Common myeloid progenitor, CD34-positive (primary cell): Measurements from ENCODE around the gene SPEF2.
"Not testable (repeated sequence)": the region's sequence is repeated elsewhere in the genome, so short reads cannot be mapped to it uniquely, and the experiment has no call there.

ENCODE experiments used
- CTCF ChIA-PET: fragments of 350-600 bp; sonication (Branson Sonifier 250); formaldehyde crosslinking; loops from one replicate; lab custom pipeline; 2021; ENCODE audit warnings: antibody characterized with exemption; lab: Charles Lee
- POLR2A ChIA-PET: fragments of 350-600 bp; sonication (Branson Sonifier 250); formaldehyde crosslinking; loops from one replicate; lab custom pipeline; 2021; ENCODE audit warnings: antibody characterized with exemption; lab: Charles Lee
- DNase-seq, 3 donors: peaks; one replicate each; pipeline versions ENCODE4 v3.0.0 to v3.0.0-alpha.2; 2013
- H3K27ac ChIP-seq, 2 experiments: 1 replicate in 1 of 2; 2 replicates in 1 of 2; pipeline ENCODE4 v1.7.0; 2013; ENCODE audit warnings: inconsistent platforms in 2 of 2, low read length in 2 of 2, mild to moderate bottlenecking in 2 of 2, low read depth in 1 of 2, moderate library complexity in 1 of 2; ENCODE audit not compliant: severe bottlenecking in 2 of 2, insufficient read depth in 1 of 2, poor library complexity in 1 of 2
- H3K27me3 ChIP-seq, 5 experiments: replicated peaks in 2 of 5; 1 replicate in 3 of 5; 2 replicates in 2 of 5; pipeline versions ENCODE4 v1.6.1 to v1.7.0; 2013; ENCODE audit warnings: low read length in 4 of 5, mild to moderate bottlenecking in 2 of 5, moderate library complexity in 2 of 5, inconsistent platforms in 1 of 5; ENCODE audit not compliant: insufficient read depth in 5 of 5, control insufficient read depth in 4 of 5
- H3K36me3 ChIP-seq, 4 experiments: 1 replicate in 2 of 4; 2 replicates in 2 of 4; pipeline versions ENCODE4 v1.6.1 to v1.7.0; 2013; ENCODE audit warnings: low read length in 3 of 4, control low read depth in 1 of 4, mild to moderate bottlenecking in 1 of 4; ENCODE audit not compliant: control insufficient read depth in 4 of 4, insufficient read depth in 4 of 4
- H3K4me1 ChIP-seq, 4 experiments: 1 replicate in 3 of 4; 2 replicates in 1 of 4; pipeline versions ENCODE4 v1.6.1 to v1.7.1; 2013; ENCODE audit warnings: low read length in 3 of 4, mild to moderate bottlenecking in 3 of 4, control low read depth in 1 of 4, inconsistent platforms in 1 of 4, moderate library complexity in 1 of 4; ENCODE audit not compliant: control insufficient read depth in 4 of 4, insufficient read depth in 4 of 4; ENCODE audit errors: control extremely low read depth in 1 of 4
- H3K4me3 ChIP-seq, 7 experiments: 1 replicate in 4 of 7; 2 replicates in 3 of 7; pipeline versions ENCODE4 v1.5.1 to v1.7.0; 2013; ENCODE audit warnings: mild to moderate bottlenecking in 7 of 7, low read length in 6 of 7, moderate library complexity in 6 of 7, inconsistent platforms in 2 of 7, low read depth in 2 of 7, control low read depth in 1 of 7; ENCODE audit not compliant: insufficient read depth in 4 of 7, control insufficient read depth in 1 of 7; ENCODE audit errors: extremely low read depth in 1 of 7
- H3K9me3 ChIP-seq, 5 experiments: 1 replicate in 4 of 5; 2 replicates in 1 of 5; pipeline versions ENCODE4 v1.6.1 to v1.7.1; 2013; ENCODE audit warnings: low read length in 4 of 5, mild to moderate bottlenecking in 2 of 5, inconsistent platforms in 1 of 5, low read depth in 1 of 5, moderate library complexity in 1 of 5; ENCODE audit not compliant: control insufficient read depth in 4 of 5, insufficient read depth in 2 of 5; ENCODE audit errors: control extremely low read depth in 1 of 5
- WGBS: methylation state at CpG from one replicate; pipeline ENCODE4 v1.1.5; 2013; ENCODE audit not compliant: insufficient coverage; 5-methylcytosine and 5-hydroxymethylcytosine counted together

Gene SPEF2

DNA sequence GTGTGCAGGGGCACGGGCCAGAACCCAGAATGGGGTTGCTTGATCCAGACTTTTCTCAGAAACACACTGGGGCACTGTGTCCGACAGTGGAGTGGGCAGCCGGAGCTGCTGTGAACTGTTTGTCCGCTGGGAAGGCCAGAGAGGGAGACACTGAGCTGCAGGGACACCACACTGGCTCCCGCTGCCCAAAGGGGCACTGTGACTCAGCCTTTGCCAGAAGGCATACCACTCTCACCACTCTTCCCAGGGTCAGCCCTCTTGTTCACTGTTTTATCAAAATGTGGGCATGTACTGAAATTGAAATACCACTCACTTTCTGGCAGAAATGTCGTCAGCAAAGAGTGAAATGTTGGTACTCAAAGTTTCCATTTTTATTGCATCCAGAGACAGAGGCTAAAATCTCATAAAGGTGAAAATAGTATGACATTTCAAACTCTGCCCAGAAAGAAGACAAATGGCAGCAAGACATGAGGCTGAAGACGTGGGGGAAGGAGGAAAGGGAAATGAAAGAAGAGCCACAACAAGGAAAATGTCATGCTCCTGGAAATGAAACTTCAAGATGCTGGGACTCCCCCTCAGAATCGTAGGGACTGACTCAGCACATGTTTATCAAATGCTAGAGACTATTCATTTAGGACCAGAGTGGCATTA, 234.5 kb downstream of the SPEF2 start:
- 64% methylated on average over 6 of the region's 8 CpGs for WGBS
- DNase-seq: no peak
- no peaks in the 10 kb centered on the region for H3K27me3 ChIP-seq
- H3K27ac ChIP-seq: no peak overlapping the region
- no peaks in the 10 kb centered on the region for H3K36me3 ChIP-seq
- no peak overlapping the region for H3K4me3 ChIP-seq
- H3K9me3 ChIP-seq: peaks cover 0 to 6% (median 3%) of the 10 kb centered on the region in 5 experiments
- peaks cover 0 to 6% (median 2%) of the 10 kb centered on the region in 4 experiments for H3K4me1 ChIP-seq
- CTCF ChIA-PET: interaction anchor here (1.1 kb wide), 1 partner anchor 73 kb away, joined by 5 read pairs; no protein-coding TSS in a partner anchor
- POLR2A ChIA-PET: no interaction called here

- ChIA-PET CTCF (interaction anchor here (1.1 kb wide), 1 partner anchor 72 kb away, joined by 5 read pairs; no protein-coding TSS in a partner anchor), POLR2A (no interaction called here)
- no peaks in the 10 kb centered on the region for H3K36me3 ChIP-seq
- H3K27me3 ChIP-seq: no peaks in the 10 kb centered on the region
- H3K27ac ChIP-seq: no peak overlapping the region
- H3K9me3 ChIP-seq: peaks cover 0 to 2% (median 0%) of the 10 kb centered on the region in 5 experiments
- H3K4me1 ChIP-seq: peaks cover 0 to 11% (median 2%) of the 10 kb centered on the region in 4 experiments
- DNase-seq: no peak
- no peak overlapping the region for H3K4me3 ChIP-seq
Observed at GRCh38 chr5:35852773-35853172, 235.1 kb downstream of the SPEF2 start.

GRCh38 chr5:35853631-35854030, 236.0 kb downstream of the SPEF2 start:
- Histone ChIP-seq H3K27ac (no peak overlapping the region), H3K9me3 (no peaks in the 10 kb centered on the region), H3K36me3 (no peaks in the 10 kb centered on the region), H3K4me3 (no peak overlapping the region), H3K27me3 (no peaks in the 10 kb centered on the region), H3K4me1 (peaks cover 0 to 15% (median 2%) of the 10 kb centered on the region in 4 experiments)
- no peak for DNase-seq
- CTCF ChIA-PET: no interaction called here
- WGBS: 100% methylated on average over 3 of the region's 3 CpGs
- POLR2A ChIA-PET: no interaction called here

- Histone ChIP-seq H3K36me3 (no peaks in the 10 kb centered on the region), H3K27me3 (no peaks in the 10 kb centered on the region), H3K4me3 (no peak overlapping the region), H3K27ac (no peak overlapping the region), H3K4me1 (peaks cover 0 to 15% (median 2%) of the 10 kb centered on the region in 4 experiments), H3K9me3 (no peaks in the 10 kb centered on the region)
- DNase-seq: no peak
- ChIA-PET POLR2A (no interaction called here), CTCF (no interaction called here)
- WGBS: 83% methylated on average over 1 of the region's 1 CpG
Observed at GRCh38 chr5:35854248-35854647, 236.6 kb downstream of the SPEF2 start.

DNA sequence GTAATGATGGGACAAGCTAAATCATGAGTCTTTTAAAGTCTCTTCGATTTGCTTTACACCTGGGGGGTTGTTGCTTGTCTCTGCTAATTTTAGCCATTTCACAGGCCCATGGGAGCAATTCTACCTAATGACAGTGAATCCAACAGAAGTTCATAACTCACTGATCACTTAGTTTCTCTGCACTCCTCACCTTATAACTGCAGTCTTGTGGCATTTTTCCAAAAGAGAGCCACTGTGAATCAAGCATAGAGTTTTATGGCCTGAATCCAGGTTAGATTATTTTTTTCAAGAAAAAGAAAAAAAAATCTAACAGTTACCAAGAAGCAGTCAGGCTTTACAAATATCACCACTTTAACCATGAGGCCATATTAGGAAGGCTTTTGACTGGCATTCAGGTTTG, 237.5 kb downstream of the SPEF2 start:
- no peak overlapping the region for H3K27ac ChIP-seq
- no peaks in the 10 kb centered on the region for H3K27me3 ChIP-seq
- no peaks in the 10 kb centered on the region for H3K9me3 ChIP-seq
- H3K4me1 ChIP-seq: peaks cover 0 to 15% (median 2%) of the 10 kb centered on the region in 4 experiments
- no peak for DNase-seq
- no peak overlapping the region for H3K4me3 ChIP-seq
- H3K36me3 ChIP-seq: no peaks in the 10 kb centered on the region
- ChIA-PET POLR2A (no interaction called here), CTCF (no interaction called here)
- WGBS: 100% methylated on average over 1 of the region's 1 CpG

DNA sequence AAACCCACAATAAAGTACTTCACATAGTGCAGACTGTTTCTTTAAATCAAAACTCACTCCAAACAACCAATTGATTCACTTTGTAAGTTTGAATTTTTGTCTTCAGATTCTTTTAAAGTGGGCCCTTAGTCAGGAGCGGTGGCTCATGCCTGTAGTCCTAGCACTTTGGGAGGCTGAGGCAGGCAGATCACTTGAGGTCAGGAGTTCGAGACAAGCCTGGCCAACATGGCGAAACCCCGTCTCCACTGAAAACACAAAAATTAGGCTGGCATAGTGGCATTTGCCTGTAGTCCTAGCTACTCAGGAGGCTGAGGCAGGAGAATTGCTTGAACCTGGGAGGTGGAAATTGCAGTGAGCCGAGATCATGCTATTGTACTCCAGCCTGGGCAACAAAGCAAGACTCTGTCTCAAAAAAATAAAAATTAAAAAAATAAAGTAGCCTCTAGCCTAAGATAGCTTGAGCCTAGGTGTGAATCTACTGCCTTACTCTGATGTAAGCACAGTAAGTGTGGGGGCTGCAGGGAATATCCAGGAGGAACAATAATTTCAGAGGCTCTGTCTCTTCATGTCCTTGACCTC, 238.6 kb downstream of the SPEF2 start:
- peaks cover 0 to 15% (median 2%) of the 10 kb centered on the region in 4 experiments for H3K4me1 ChIP-seq
- H3K9me3 ChIP-seq, DNase-seq, H3K4me3 ChIP-seq, H3K36me3 ChIP-seq, POLR2A ChIA-PET, H3K27ac ChIP-seq, CTCF ChIA-PET, H3K27me3 ChIP-seq: not testable (repeated sequence)
- 100% methylated on average over 4 of the region's 5 CpGs for WGBS

- WGBS: no CpG with 5 or more reads among the region's 1 CpG
- DNase-seq: peak; percentile 12 to 66 (median 45)
- Histone ChIP-seq H3K36me3 (no peaks in the 10 kb centered on the region), H3K4me3 (no peak within 1 kb of the TSS), H3K9me3 (no peaks in the 10 kb centered on the region), H3K27ac (no peak within 1 kb of the TSS), H3K4me1 (peaks cover 0 to 15% (median 2%) of the 10 kb centered on the region in 4 experiments), H3K27me3 (no peaks in the 10 kb centered on the region)
- POLR2A ChIA-PET: no interaction called here
- CTCF ChIA-PET: no interaction called here
Observed at GRCh38 chr5:35856765-35857351, 239.2 kb downstream of the SPEF2 start, which contains the start of gene IL7R. TSS of gene IL7R (plus strand) at chr5:35856891. CDS start at chr5:35856978, 87 bp downstream.
